Kidney glomerular epithelial cell (primary cell): ENCODE measurements around the gene MDFI.

Experiments used
- DNase-seq: peaks from one replicate; lab custom pipeline; 2025; lab: John Stamatoyannopoulos, UW

The MDFI gene

DNA sequence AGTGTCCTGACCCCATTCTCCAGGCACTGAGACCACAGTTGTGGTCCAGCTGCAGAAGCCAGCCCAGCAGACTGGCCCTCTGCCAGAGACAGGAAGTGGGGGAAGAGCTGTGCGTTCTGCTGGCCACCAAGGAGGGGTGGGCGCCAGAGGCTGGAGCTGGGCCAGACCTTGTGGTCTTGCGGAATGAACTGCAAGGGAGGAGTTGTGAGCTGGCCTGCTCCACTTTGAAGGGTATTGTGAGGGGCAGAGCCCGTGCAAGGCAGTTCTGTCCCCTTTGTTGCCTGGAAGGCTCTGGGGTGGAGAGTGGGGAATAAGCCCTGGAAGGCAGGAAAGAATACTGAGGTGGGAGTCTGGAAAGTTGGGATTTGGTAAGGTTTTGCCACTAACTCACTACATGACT, 3.6 kb upstream of the MDFI start:
- no peak for DNase-seq

- no peak for DNase-seq
Measured at GRCh38 chr6:41635365-41635764, 2.9 kb upstream of the MDFI start.

DNA sequence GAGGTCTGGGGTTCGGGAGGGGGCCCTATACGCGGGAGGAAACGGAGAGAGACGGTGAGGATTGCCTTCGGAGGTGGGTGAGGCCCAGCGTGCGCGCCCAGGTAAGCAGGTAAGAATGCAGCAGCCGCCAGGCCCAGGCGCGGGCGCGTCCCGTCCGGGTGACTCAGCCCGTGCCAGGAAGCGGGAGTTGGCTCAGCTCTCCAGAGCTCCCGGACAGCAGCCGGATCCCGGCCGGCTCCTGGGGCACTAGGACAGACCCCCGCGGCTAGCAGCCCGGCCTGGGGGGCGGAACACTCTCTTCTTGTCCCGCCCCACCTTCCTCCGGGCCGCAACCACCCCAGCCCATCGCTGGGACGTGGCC, 1.5 kb upstream of the MDFI start:
- peak; percentile 36 for DNase-seq

- DNase-seq = no peak
Measured at GRCh38 chr6:41637194-41638001, 870 bp upstream of the MDFI start.

- no peak for DNase-seq
Measured at GRCh38 chr6:41638935-41639808, 904 bp downstream of the MDFI start.

- DNase-seq = no peak
Measured at GRCh38 chr6:41639809-41640371, 1.6 kb downstream of the MDFI start.

GRCh38 chr6:41640426-41640825, 2.2 kb downstream of the MDFI start:
- DNase-seq = no peak

- DNase-seq = no peak
Measured at GRCh38 chr6:41641352-41641925, 3.2 kb downstream of the MDFI start.

DNA sequence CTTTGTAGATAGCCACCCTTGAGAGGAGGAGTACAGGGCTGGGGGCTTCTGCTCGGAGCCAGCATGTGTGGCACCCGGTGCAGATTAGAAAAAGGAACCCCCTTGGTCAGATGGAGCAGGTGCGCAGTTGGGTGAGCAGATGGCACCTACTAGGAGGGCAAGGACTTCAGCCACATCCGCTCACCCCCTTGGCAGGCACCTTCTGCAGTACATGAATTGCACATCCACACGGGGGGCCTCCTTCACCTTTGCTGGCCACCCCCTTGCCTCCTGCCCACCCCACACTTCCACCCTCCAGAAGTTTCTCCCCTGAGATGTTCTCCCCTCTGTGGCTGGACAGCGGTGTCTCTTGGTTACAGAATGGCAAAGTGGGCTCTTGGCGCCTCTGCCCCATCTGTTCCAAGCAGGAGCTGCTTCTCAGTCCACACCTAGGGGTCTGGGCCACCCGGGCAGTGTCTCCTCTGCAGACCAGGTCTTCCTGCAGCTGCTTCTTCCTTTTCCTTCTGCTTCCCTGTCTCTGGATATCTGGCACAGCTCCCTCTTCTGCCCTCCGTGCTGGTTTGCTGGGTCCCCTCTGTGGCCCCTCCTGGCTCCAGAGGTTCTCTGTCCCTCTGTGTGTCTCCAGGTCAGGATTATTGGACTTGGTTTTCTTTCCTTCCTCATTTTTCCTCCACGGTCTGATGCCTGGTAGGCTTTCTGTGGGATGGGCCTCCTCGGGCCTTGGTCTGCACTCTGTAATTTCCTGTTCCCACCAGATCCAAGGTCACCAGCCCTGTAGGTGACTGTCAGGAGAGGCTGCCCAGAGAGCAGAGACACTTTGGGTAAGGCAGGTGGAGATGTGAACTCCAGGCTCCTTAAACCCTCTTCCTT, 4.1 kb downstream of the MDFI start:
- DNase-seq = no peak

DNA sequence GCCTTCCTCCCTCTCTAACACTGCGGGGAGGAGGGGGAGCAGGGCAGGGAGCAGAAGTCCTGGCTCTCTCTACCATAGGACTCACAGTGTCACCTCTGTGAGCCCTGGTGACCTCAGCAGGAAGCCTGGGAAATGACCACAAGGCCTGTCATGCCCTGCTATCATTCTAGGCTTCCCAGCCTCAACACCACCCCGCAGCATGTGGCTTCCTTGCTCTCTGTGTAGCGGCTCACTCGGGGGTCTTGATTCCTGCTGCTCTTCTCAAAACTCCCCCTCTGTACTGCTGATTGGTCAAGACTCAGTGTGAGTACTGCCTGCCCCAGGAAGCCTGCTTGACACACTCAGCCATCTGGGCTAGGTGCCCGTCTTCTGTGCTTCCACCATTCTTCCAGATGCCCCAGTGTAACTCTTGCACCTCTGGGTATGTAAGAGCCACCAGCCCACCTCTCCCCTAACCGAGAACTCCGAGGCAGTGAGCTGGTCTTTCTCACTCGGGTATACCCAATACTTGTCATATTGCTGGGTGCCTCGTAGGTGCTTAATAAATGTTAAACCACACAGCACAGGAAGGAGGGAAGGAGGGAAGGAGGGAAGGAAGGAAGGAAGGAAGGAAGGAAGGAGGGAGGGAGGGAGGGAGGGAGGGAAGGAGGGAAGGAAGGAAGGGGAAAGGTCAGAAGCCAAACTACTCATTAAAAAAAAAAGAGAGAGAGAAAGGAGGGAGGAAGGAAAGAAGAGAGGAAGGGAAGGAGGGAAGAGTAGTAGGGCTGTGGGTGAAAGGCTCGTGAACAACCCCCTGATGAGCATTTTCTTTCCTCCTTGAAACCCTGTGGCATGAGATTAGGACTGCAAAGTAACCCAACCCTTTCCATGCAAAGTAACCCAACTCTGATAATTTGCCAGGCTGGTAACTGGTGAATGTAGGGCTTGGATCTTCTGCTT, 5.0 kb downstream of the MDFI start:
- DNase-seq = no peak

GRCh38 chr6:41643899-41644269, 5.6 kb downstream of the MDFI start:
- DNase-seq = no peak

- no peak for DNase-seq
Measured at GRCh38 chr6:41644297-41644879, 6.1 kb downstream of the MDFI start.

DNA sequence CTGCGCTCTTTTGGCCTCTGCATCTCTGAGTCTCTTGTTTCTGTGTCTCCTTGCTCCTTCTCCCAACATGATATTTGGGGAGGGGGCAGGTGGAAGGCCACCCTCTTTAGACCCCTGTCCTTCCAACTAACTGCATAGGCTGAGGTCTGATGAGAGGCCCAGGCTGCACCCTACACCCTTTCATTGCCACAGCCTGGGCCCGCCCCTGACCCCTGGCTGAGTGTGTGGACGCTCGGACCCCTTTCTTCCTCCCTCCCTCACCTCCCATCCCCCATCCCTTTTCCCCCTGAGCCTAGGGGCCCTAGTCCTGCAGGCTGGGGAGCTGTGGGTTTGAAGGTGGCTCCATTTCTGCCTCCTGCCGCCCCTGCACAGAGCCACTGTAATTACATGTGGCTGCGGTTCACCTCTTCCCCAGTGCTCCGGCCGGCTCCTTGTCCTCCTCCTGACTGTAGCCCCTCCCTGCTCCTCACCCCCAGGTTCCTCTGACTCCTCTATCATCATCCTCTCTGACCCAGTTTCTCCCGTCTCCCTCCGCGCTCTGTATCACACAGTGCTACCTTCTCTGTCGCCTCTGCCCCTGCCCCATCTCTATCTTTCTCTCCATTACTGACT, 6.8 kb downstream of the MDFI start:
- no peak for DNase-seq

DNA sequence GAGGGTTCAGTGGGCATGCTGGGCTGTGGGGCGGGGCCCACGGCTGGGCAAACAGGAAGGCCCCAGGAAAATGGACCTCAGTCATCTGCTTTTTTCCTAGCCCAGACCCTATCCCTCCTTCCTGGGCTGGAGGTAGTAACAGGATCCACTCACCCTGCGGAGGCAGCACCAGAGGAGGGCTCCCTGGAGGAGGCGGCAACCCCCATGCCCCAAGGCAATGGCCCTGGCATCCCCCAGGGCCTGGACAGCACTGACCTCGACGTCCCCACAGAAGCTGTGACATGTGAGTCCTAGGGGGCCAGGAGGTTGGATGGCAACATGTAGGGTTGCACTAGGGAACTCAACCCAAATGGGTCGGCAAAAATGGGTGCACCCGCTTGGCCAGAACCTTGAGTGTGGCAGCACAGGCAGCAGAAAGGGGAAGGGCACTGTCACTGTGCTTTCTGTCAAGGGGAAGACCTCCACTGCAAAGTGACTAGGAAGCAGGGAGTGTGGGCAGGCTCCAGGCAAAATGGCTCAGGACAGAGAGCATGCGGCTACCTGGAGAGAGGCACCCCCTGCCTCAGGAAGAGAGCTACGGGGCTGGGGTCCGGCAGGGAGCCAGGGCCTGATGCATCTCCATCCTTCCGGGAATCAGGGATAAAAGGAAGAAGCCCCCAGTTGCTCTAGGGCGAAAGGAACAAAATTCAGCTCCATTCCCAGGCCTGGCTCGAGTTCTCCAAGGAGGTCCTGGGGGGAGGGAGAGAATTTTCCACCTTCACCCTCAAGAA, 7.9 kb downstream of the MDFI start:
- DNase-seq = no peak

- peak; percentile 16 for DNase-seq
Measured at GRCh38 chr6:41647061-41647511, 8.8 kb downstream of the MDFI start.

GRCh38 chr6:41648070-41648585, 9.9 kb downstream of the MDFI start:
- no peak for DNase-seq

- no peak for DNase-seq
Measured at GRCh38 chr6:41648921-41649320, 10.7 kb downstream of the MDFI start.

GRCh38 chr6:41649596-41649995, 11.3 kb downstream of the MDFI start:
- no peak for DNase-seq

DNA sequence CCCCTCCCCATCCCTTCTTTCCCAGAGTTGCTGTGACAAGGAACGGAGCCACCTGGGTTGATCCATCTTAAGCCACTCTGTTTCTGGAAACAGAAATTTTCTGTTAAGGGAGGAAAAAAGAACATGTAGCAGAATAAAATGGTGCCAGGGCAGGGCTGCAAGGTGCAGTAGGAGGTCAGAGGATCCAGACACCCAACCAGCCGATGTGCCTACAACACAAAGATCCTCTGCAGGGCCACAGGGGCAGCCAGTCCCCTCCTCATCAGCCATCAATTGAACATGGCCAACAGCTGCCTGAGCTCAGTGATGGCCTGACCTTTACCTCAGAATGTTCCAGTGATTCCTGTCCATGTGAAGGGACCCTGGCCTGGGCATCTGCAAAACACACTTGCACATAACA, 11.9 kb downstream of the MDFI start:
- DNase-seq = no peak
